HG03039 (cell line): ENCODE results near the gene AK4.

ENCODE experiments used
- ATAC-seq: cut with Tn5 transposase; IDR thresholded peaks from one replicate; pipeline ENCODE4 v1.9.1; 2021; ENCODE audit warnings: mild to moderate bottlenecking, moderate library complexity; ENCODE audit not compliant: unreplicated experiment

The AK4 gene

GRCh38 chr1:65175171-65176055 lies 27.4 kb downstream of the AK4 start:
- ATAC-seq = no peak

GRCh38 chr1:65176056-65176450 lies 28.1 kb downstream of the AK4 start:
- no peak for ATAC-seq

DNA sequence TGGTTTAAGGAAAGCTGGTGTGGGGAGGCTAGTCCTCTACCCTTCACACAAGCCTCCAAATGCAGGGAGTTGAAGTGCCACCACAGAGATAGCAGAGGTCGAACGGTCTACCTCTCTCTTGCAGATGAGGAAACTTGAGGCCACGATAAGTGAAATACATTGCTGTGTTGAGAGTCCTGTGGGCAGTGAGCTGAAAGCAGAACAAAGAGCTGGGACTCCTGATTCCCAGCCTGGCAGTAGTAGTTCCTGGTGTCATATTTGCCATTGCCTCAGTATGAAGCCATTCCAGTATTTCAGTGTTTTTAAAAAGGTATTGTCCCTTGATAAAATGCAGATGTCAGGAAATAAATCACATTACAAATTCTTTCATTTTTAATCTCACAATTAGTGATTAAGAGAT lies 28.6 kb downstream of the AK4 start:
- ATAC-seq = no peak

DNA sequence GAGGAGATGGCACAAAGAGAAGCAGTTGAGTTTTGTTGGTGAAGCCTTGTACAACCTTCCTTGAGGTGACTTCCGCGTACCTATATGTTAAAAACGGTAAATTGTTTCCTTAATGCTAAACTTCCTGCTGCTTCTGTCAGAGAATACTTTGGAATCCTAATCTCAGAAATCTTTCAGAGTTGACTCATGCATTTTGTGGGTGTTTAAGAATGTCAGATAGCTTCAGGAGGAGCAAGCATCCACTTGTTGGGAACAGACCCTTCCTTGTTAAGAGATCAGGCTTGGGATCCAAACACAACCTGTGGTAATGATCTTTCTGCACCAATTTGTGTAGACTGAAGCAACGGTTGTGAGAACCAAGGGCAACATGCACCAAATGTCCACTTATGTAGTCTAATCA lies 29.5 kb downstream of the AK4 start:
- ATAC-seq = no peak

GRCh38 chr1:65178235-65178634 lies 30.2 kb downstream of the AK4 start:
- ATAC-seq = no peak

DNA sequence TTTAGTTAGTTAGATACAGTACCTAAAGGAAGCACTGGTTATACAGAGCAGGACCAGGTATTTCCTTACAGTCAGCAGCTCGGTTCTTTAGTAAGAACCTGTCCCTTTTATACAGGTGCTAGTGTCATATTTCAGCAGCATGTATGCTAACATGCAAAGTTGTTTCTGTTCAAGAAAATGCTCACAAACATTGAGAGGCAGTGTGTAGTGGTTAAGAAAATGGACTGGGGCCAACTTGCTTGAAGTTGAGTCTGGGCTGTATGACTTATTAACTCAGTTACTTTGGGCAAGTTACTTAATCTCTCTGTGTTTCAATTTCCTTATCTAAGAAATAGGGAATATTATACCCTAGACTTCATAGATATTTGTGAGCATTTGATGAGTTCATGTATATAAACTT lies 31.1 kb downstream of the AK4 start:
- no peak for ATAC-seq

- no peak for ATAC-seq
These were observed 33.0 kb downstream of the AK4 start for GRCh38 chr1:65180977-65181376.

DNA sequence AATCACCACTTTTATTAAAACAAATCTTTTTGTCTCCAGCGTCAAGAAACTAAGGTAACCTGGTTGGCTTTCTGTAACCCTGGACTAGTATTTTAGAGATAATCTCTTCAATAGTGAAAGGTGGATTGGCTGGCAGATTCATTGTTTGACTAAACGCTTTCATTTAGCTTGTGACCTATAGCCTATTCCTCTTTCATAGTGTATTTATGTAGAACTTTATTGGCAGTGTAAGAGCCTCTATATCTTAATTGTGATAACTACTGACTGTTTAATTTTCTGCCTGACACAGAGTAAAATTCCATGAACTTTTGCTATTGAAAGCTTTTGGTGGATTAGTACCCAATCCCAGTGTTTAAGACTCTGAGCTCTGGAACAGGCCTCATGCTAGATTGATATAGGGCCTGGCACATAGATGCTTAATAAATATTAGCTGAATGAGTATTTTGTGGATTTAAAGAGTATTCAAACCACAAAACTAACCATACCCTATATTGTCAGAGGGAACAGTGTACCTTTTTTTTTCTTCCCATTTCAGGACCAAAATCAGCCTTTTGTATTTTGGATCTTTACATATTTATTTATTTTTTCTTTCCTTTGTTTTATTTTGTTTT lies 34.8 kb downstream of the AK4 start:
- ATAC-seq = no peak

GRCh38 chr1:65189576-65190115 lies 41.6 kb downstream of the AK4 start:
- no peak for ATAC-seq

DNA sequence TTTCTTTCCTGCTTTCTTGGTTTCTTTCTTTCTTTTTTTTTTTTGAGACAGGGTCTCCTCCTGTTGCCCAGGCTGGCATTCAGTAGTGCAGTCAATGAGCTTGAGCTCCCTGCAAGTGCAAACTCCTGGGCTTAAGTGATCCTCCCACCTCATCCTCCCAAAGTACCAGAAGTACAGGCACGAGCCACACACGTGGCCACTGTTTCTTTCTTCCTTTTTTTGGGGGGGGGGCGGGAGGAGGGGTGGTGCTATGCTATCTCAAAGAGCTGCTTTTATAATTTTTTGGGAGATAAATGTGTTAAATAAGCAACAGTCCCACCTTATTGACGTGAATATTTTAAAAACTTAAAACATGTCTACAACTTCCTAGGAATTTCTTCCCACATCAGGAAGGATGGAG lies 42.2 kb downstream of the AK4 start:
- no peak for ATAC-seq

DNA sequence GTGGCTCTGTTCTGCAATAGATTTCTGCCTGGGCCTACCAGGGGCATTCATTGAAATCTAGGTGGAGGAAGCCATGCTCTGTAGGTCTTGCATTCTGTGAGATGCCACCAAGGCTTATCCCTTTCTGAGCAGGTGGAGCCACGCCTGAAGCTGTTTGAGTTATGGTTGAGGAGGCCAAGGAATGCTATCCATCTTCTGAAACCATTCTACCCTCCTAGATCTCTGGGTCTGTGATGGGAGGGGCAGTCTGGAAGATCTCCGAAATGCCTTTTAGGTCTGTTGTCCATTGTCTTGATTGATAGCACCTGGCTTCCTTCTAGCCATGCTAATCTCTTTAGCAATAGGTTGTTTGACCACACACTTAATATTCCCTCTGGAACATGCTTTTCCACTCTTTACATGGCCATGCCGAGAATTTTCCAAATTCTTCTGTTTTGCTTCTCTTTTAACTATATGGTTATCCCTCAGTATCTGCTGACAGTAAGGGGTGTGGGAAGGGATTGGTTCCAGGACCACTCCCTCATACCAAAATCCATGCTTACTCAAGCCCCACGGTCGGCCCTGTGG lies 45.2 kb downstream of the AK4 start:
- no peak for ATAC-seq

GRCh38 chr1:65195495-65196417 lies 47.8 kb downstream of the AK4 start:
- ATAC-seq = no peak

- no peak for ATAC-seq
These were observed 48.9 kb downstream of the AK4 start for GRCh38 chr1:65196926-65197325.

- no peak for ATAC-seq
These were observed 49.6 kb downstream of the AK4 start for GRCh38 chr1:65197636-65198035.

GRCh38 chr1:65198096-65198495 lies 50.1 kb downstream of the AK4 start:
- no peak for ATAC-seq

- ATAC-seq = no peak
These were observed 52.4 kb downstream of the AK4 start for GRCh38 chr1:65200411-65200810.

DNA sequence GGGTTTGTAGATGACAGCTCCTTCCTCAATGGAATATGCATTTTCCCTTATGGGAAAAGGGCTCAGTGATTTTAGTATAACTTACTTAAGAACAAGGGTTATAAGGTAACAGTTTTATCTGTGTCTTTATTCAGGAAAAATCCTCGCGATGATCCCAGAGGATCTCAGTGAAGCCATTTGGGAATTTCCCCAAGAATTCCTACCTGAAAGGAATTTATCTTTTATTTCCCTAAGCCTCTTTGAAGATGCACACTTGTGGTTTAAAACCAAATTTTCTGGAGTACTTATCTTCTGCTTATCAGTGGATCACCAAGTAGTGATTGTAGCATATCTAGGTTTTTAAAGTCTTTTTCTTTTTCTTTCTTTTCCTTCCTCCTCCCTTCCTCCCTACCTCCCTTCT lies 58.8 kb downstream of the AK4 start:
- no peak for ATAC-seq

GRCh38 chr1:65207317-65207716 lies 59.3 kb downstream of the AK4 start:
- peak; percentile 65 for ATAC-seq

DNA sequence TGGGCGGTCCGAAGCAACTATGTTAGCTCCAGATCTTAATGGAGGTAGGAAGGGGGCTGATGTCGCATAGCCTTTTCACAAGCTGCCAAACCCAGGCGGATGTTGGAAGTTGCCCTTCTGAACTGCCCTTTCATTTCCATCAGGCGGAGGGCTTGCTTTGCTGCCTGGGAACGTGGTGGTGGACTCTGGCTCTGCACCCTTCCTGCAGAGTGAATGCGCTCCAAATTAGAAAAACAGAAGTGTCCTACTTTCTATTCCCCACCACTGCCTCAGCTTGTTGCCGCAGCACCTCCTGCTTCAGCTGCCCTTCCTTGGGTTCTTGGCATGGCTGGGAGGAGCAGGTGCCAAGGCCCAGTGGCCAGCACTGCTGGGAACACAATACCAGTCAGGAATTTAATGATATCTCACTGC lies 60.6 kb downstream of the AK4 start:
- ATAC-seq = no peak

DNA sequence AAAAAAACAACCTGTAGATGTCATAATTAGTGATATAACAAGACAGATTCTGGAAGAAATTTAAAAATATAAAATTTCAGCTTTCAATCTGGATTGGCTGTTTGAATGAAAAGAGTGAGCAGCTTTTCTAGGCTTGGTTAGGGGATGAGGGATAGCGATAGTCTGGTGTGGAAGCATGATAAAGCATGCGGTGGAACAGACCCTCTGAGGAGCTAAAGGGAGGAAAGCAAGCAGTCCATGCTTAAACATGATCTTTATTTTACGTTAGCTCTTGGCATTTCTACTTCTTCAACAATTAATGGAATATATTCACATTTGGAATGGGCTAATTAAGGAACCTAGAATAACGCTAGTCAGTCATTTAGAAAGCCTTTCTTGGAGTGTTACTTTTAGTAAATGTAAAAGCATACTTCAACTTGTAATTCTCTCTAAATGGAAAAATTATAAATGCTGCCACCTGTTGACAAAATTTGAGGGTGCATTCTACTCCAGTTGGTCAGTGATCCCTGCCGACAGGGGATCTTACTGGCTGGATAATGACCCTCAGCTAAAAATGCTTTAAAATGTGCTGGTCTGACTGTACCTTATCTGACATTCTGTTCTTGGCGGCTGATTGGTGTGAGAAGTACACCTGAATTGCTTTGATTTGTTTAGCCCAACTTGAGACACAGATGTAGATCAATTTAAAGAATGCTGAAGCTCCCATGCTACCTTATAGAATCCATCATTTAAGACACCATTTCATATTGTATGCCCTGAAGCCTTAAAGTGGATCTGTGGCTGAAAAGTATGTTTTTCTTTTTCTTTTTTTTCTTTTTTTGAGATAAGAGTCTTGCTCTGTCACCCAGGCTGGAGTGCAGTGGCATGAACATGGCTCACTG lies 61.2 kb downstream of the AK4 start:
- no peak for ATAC-seq
